Activated gamma-delta T cell treated with anti-CD3 and anti-CD28 coated beads, Interleukin-2, amount 50 U/mL, for 16 hours (primary cell): ENCODE results near the gene HSPB7.
"Not testable (repeated sequence)": the region's sequence is repeated elsewhere in the genome, so short reads cannot be mapped to it uniquely, and the experiment has no call there.

Experiments
- DNase-seq: peaks from one replicate; pipeline ENCODE4 v3.0.0-alpha.2; 2020; ENCODE audit warnings: low read depth

The HSPB7 gene

GRCh38 chr1:16017461-16018303 lies at the start of gene HSPB7:
TSS of gene HSPB7 (minus strand) at chr1:16018043. CDS start at chr1:16017963, 80 bp downstream.
- no peak for DNase-seq

GRCh38 chr1:16067127-16067768 lies 49.4 kb upstream of the HSPB7 start:
- DNase-seq = no peak

- no peak for DNase-seq
These were observed 48.4 kb upstream of the HSPB7 start for GRCh38 chr1:16066245-16066644.

GRCh38 chr1:16065269-16065576 lies 47.4 kb upstream of the HSPB7 start:
- DNase-seq = no peak

DNA sequence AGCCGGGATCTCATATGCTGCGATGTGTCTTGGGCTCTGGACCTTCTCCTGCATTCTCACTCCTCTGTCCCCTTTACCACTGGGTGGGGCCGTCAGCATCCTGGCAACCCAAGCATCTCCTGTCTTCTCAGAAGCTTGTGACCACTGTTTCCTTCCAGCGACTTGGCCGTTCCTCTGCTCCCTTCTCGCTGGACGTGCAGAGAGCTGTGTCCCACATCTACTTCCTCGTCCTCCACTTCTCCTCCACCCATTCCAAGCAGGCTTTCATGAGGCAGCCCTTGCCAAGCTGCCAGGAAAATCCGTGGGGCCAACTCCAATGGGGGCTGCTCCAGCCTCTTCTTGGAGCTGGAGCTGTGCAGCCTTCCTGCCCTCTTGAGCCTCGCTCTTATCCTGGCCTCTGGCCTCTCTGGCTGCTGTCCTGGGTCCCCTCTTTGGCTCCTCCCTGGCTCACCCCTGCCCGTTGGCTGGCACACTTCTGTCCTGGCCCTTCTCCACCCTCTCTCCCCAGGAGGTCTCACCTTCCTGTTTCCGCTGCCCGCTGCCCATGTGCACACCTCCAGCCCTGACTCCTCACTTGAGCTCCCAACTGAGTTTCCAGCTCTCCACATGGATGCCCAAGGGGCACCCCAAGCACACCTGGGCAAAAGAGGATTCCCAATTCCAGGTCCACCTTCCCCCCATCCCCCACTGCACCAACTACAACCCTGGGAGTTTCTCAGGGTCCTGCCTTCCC lies 46.9 kb upstream of the HSPB7 start:
- no peak for DNase-seq

- no peak for DNase-seq
These were observed 46.1 kb upstream of the HSPB7 start for GRCh38 chr1:16063921-16064320.

DNA sequence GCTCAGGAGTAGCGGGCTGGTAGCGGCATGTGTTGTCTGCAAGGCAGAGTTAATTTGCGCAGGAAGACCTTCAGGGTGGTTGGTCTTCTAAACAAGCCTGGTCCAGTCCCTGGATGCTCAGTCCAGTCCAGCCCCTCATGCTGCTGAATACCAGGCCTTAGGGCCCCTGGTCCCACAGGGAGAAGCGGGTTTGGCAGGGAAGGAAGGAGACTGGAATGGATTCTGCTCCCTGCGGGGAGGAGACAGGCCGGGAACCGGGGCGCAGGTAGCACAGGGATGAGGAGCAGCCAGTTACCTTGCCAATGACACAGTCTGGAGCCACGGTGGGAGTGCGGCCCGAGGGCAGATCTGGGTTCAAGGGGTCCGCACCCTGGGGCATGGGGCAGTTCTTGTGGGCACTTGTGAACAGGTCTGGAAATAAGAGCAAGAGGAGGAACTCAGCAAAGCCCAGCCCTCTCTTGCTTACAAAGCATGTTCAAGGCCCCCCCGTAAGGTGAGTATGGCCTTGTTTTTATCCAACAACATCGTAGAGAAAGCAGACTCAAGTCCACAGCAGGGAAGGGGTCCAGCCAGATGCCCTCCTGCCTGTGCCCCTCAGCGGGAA lies 45.5 kb upstream of the HSPB7 start:
- no peak for DNase-seq

- not testable (repeated sequence) for DNase-seq
These were observed 44.8 kb upstream of the HSPB7 start for GRCh38 chr1:16062687-16063075.

- not testable (repeated sequence) for DNase-seq
These were observed 44.3 kb upstream of the HSPB7 start for GRCh38 chr1:16061989-16062686.

- DNase-seq = no peak
These were observed 43.4 kb upstream of the HSPB7 start for GRCh38 chr1:16061266-16061665.

DNA sequence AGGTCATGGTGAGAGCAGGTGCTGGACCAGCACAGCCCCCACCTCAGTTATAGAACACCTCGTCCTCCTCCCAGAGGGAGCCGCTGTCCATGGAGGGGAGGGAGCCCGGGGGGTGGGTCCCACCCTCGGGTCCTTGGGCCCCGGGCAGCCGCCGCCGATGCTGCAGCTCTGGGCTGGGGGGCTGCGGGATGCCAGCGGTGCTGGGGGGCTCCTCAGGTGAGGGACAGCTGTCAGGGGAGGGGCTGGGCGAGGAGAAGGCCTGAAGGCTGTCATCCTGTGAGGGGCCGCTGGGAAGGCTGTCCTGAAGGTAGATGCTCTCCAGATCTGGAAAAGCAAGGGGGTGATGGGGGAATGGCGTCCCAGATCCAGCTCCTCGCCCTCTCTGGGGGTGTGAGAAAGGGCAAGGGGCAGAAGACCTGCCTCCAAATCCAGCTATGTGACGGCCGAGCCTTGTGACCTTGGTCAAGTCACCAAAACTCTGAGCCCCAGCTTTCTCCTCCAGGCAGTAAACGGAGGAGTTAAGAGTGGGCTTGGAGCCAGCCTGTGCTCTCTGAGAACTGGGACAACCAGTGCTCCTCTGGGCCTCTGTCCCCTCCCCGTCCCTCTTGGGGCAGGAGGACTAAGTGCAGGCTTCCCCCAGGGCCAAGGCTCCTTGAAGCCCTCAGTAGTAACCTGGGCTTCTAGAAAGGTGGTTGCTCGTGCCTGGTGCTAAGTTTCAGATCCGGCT lies 40.7 kb upstream of the HSPB7 start:
- DNase-seq = not testable (repeated sequence)

- not testable (repeated sequence) for DNase-seq
These were observed 39.6 kb upstream of the HSPB7 start for GRCh38 chr1:16057314-16057915.

- not testable (repeated sequence) for DNase-seq
These were observed 38.7 kb upstream of the HSPB7 start for GRCh38 chr1:16056521-16056912.

GRCh38 chr1:16055613-16056520 lies 38.0 kb upstream of the HSPB7 start:
- peak; percentile 74 for DNase-seq

DNA sequence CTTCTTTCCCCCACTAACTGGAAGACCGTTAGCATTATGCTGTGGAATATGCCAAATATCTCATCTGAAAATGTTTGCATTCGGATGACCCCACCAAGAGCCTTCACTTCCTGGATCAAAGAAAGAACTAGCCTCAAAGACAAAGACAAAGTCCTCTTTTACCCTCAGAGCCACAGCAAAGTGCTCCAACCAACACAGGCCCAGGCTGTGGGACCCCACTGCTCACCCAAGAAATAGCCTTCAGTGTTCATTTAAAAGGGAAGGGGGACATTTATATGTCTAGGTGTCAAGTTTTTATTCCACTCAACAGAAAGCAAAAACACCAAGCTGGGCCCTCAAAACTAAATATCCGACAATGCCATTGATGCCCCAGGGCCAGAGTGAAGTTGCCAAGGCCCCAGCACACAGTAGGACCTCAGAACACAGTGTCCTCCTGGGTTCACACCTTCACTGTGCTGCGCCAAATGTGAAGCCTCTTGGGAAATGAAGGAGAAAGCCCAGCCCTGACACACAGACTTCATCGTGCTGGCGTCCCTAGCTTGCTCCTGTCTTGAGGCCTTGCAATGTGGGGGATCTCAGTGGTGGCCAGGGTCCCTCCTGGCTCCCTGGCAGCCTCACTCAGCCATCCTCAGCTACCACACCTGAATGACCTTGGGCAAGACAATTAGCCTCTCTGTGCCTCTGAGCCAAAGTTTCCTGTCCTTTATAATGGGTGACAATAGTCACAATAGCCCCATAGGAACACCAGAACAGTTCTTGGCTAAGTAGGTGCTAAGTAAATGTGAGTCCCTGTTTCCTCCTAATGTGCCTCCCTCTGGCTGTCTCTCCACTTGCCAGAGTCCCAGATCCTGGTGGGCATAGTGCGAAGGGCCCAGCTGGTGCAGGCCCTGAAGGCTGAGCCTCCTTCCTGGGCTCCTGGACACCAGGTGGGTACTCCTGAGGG lies 37.0 kb upstream of the HSPB7 start:
- no peak for DNase-seq

- DNase-seq = no peak
These were observed 36.1 kb upstream of the HSPB7 start for GRCh38 chr1:16053781-16054502.

DNA sequence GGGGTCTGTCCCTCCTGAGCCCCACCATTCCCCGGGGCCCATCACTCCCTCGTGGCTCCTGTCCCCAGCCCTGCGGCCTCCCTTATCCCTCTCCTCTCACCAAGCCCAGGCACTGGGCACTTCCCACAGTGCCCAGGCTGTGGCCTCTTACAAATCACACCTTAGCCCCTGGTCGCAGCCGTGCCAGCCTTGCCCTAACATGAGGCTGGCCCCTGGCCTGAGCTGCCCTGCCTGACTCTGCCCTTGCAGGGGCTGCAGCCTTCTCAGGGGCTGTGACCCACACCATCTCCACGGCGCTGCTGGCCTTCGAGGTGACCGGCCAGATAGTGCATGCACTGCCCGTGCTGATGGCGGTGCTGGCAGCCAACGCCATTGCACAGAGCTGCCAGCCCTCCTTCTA lies 34.1 kb upstream of the HSPB7 start:
- not testable (repeated sequence) for DNase-seq

- no peak for DNase-seq
These were observed 33.2 kb upstream of the HSPB7 start for GRCh38 chr1:16051039-16051438.
